ENCODE measurements around the gene ME3.
"Not testable (repeated sequence)": the region's sequence is repeated elsewhere in the genome, so short reads cannot be mapped to it uniquely, and the experiment has no call there.

ME3 gene

DNA sequence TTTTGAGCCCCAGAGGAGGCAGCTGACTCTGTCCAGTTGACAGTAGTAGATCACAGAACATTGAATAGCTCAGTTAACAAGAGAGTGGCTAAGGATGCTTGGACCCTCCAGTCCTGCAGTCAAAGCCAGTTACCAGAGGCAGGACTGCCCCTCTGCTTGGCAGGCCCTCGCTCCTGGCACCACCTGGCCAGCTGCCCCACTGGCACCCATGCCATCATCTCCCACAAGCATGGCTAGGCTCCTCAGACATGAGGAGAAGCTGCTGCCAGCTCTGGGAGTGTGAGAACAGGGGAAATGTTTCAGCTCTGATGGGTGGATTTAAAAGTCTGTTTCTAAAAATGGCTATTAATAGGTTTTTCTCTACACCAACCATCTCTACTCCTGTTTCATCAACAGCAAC lies 13.9 kb downstream of the ME3 start:
- peak overlapping the region; percentile 65 to 67 for H3K27ac ChIP-seq
- intact Hi-C loops (cut with DNase I; ENCODE audit: low total_unique reads), result no loop called here
- H3K9me3 ChIP-seq, result no peaks in the 10 kb centered on the region
- no peaks in the 10 kb centered on the region for H3K36me3 ChIP-seq
- H3K4me3 ChIP-seq, result no peak overlapping the region
- H3K27me3 ChIP-seq, result no peaks in the 10 kb centered on the region
- no peak for DNase-seq
- H3K4me1 ChIP-seq, result peaks cover 0 to 44% (median 18%) of the 10 kb centered on the region in 4 donors
- TF ChIP-seq CTCF (IDR thresholded peaks at IDR 0.05), result no peak

GRCh38 chr11:86645212-86645611 lies 27.2 kb downstream of the ME3 start:
- H3K4me1 ChIP-seq, result peaks cover 0 to 68% (median 34%) of the 10 kb centered on the region in 4 donors
- H3K36me3 ChIP-seq; H3K27me3 ChIP-seq; intact Hi-C loops (cut with DNase I; ENCODE audit: low total_unique reads); H3K9me3 ChIP-seq; H3K4me3 ChIP-seq; DNase-seq; H3K27ac ChIP-seq: not testable (repeated sequence)

GRCh38 chr11:86644291-86644690 lies 28.1 kb downstream of the ME3 start:
- no peaks in the 10 kb centered on the region for H3K9me3 ChIP-seq
- no peaks in the 10 kb centered on the region for H3K36me3 ChIP-seq
- intact Hi-C loops (cut with DNase I; ENCODE audit: low total_unique reads), result no loop called here
- no peak overlapping the region for H3K27ac ChIP-seq
- no peak for TF ChIP-seq CTCF (IDR thresholded peaks at IDR 0.05)
- DNase-seq, result no peak
- H3K27me3 ChIP-seq, result no peaks in the 10 kb centered on the region
- H3K4me1 ChIP-seq, result peaks cover 0 to 70% (median 34%) of the 10 kb centered on the region in 4 donors
- no peak overlapping the region for H3K4me3 ChIP-seq

- Histone ChIP-seq H3K27ac (peak overlapping the region; percentile 67 to 74), H3K27me3 (no peaks in the 10 kb centered on the region), H3K4me1 (peaks cover 0 to 65% (median 34%) of the 10 kb centered on the region in 4 donors), H3K4me3 (no peak overlapping the region), H3K36me3 (no peaks in the 10 kb centered on the region), H3K9me3 (no peaks in the 10 kb centered on the region)
- TF ChIP-seq CTCF (IDR thresholded peaks at IDR 0.05), result peak in 1 of 2 experiments; percentile 24
- DNase-seq, result no peak
- intact Hi-C loops (cut with DNase I; ENCODE audit: low total_unique reads), result no loop called here
Observed at GRCh38 chr11:86641537-86642261, 30.7 kb downstream of the ME3 start.

- Histone ChIP-seq H3K27ac (peak overlapping the region in 1 of 2 donors; percentile 2), H3K27me3 (no peaks in the 10 kb centered on the region), H3K9me3 (no peaks in the 10 kb centered on the region), H3K4me3 (no peak overlapping the region), H3K4me1 (peaks cover 0 to 49% (median 30%) of the 10 kb centered on the region in 4 donors), H3K36me3 (no peaks in the 10 kb centered on the region)
- no peak for DNase-seq
- intact Hi-C loops (cut with DNase I; ENCODE audit: low total_unique reads), result loop anchor here (10.0 kb wide), 1 partner anchor 46 kb away; no protein-coding TSS in a partner anchor
- no peak for TF ChIP-seq CTCF (IDR thresholded peaks at IDR 0.05)
Observed at GRCh38 chr11:86639137-86639536, 33.3 kb downstream of the ME3 start.

GRCh38 chr11:86638673-86639072 lies 33.7 kb downstream of the ME3 start:
- Histone ChIP-seq H3K4me1 (peaks cover 0 to 44% (median 27%) of the 10 kb centered on the region in 4 donors), H3K36me3 (no peaks in the 10 kb centered on the region), H3K4me3 (no peak overlapping the region), H3K27ac (peak overlapping the region in 1 of 2 donors; percentile 2), H3K9me3 (no peaks in the 10 kb centered on the region), H3K27me3 (no peaks in the 10 kb centered on the region)
- intact Hi-C loops (cut with DNase I; ENCODE audit: low total_unique reads), result loop anchor here (10.0 kb wide), 1 partner anchor 46 kb away; no protein-coding TSS in a partner anchor
- TF ChIP-seq CTCF (IDR thresholded peaks at IDR 0.05), result no peak
- DNase-seq, result no peak
